GM19463 (cell line): ENCODE results near the gene CERS1.

ENCODE experiments used
- ATAC-seq: cut with Tn5 transposase; IDR thresholded peaks from one replicate; pipeline ENCODE4 v1.9.1; 2021; ENCODE audit warnings: mild to moderate bottlenecking, moderate library complexity; ENCODE audit not compliant: unreplicated experiment

CERS1 gene

GRCh38 chr19:18899624-18900560, 3.9 kb upstream of the CERS1 start:
- no peak for ATAC-seq

GRCh38 chr19:18898607-18899408, 2.9 kb upstream of the CERS1 start:
- ATAC-seq, result no peak

- ATAC-seq, result no peak
Observed at GRCh38 chr19:18898081-18898606, 2.2 kb upstream of the CERS1 start.

GRCh38 chr19:18897094-18898029, 1.4 kb upstream of the CERS1 start:
- no peak for ATAC-seq

- no peak for ATAC-seq
Observed at GRCh38 chr19:18896421-18896841, 473 bp upstream of the CERS1 start.

GRCh38 chr19:18895038-18895823, 727 bp downstream of the CERS1 start:
- ATAC-seq, result no peak

GRCh38 chr19:18894254-18895037, 1.5 kb downstream of the CERS1 start:
- no peak for ATAC-seq

GRCh38 chr19:18893587-18894253, 2.2 kb downstream of the CERS1 start:
- ATAC-seq, result no peak

GRCh38 chr19:18889949-18890745, 5.8 kb downstream of the CERS1 start:
- ATAC-seq, result no peak

GRCh38 chr19:18886972-18887371, 9.0 kb downstream of the CERS1 start:
- ATAC-seq, result no peak

GRCh38 chr19:18883526-18884304, 12.2 kb downstream of the CERS1 start:
- ATAC-seq, result no peak

- ATAC-seq, result no peak
Observed at GRCh38 chr19:18881491-18881890, 14.5 kb downstream of the CERS1 start.

- no peak for ATAC-seq
Observed at GRCh38 chr19:18879579-18880373, 16.2 kb downstream of the CERS1 start.

- no peak for ATAC-seq
Observed at GRCh38 chr19:18878858-18879578, 16.9 kb downstream of the CERS1 start.

- ATAC-seq, result no peak
Observed at GRCh38 chr19:18878058-18878797, 17.7 kb downstream of the CERS1 start.
